GM21423 (cell line): Measurements from ENCODE around the gene OLFML3.
"Not testable (repeated sequence)": the region's sequence is repeated elsewhere in the genome, so short reads cannot be mapped to it uniquely, and the experiment has no call there.

Experiments
- ATAC-seq: cut with Tn5 transposase; IDR thresholded peaks from one replicate; pipeline ENCODE4 v1.9.1; 2021; ENCODE audit warnings: mild to moderate bottlenecking, moderate library complexity; ENCODE audit not compliant: unreplicated experiment

The OLFML3 gene

DNA sequence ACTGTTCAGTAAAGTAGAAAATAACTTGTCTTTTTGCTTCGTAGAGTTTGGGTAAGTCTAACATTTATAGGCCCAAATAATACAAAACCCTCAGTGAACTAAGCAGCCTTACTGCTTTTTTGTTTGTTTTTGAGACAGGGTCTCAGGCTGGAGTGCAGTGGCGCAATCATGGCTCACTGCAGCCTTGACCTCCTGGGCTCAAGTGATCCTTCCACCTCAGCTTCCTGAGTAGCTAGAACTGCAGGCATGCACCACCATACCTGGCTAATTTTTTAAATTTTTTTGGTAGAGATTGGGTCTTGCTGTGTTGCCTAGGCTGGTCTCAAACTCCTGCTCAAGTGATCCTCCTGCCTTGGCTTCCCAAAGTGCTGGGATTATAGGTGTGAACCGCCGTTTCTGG is 31.1 kb upstream of the OLFML3 start:
- ATAC-seq = not testable (repeated sequence)

DNA sequence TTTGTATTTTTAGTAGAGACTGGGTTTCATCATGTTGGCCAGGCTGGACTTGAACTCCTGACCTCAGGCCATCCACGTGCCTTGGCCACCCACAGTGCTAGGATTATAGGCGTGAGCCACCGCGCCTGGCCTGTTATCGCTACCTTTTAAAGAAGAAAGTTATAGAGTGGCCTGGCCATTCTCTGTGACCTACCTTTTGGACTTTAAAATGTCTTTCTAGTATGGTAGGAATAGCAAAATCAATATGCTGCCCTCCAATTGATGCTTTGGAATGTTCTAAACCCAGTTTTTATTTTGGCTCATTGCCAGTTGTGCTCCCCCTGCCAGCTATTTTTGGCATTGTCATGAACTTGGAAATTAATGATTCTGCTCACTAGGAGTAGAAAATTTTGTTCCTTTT is 30.3 kb upstream of the OLFML3 start:
- no peak for ATAC-seq

DNA sequence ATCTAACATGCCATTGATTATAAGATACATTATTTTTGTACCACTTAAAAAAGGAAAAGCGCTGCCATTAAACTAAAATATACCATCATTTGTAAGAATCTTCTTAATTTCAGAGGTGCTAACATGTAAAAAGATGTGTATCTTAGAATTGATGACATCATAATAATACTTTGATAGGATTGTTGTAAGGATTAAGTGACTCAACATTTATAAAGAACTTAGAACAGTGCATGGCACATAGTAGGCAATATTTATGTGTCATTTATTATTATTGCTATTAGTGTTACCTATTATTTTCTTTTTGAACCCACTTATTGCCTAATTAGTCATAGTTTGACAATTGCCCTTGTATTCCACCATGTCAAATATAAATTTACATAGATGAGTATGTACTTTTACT is 28.4 kb upstream of the OLFML3 start:
- ATAC-seq = no peak

DNA sequence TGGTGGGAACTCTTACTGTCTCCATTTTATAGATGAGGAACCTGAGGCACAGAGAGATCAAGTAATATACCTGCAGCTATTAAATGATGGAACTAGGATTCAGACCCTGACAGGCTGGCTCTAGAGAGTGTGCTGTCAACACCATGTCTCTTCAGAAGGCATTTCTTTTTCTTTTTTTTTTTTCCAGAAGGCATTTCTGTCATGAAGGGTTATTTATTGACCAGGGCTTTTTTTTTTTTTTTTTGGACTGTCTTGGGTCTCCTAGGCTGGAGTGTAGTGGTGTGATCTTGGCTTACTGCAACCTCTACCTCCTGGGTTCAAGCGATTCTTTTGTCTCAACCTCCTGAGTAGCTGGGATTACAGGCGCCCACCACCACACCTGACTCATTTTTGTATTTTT is 27.6 kb upstream of the OLFML3 start:
- ATAC-seq = no peak

DNA sequence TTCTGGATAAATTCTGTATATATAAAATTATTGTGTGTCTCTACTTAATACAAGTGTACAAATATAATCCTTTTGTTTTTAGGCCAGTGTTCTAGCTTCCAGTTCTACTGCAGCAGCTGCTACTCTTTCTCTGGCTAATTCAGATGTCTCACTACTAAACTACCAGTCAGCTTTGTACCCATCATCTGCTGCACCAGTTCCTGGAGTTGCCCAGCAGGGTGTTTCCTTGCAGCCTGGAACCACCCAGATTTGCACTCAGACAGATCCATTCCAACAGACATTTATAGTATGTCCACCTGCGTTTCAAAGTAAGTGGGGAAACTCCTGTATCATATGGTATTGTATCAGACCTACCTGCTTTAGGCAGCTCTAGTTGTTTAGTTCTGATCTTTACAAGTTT is 21.3 kb upstream of the OLFML3 start:
- no peak for ATAC-seq

DNA sequence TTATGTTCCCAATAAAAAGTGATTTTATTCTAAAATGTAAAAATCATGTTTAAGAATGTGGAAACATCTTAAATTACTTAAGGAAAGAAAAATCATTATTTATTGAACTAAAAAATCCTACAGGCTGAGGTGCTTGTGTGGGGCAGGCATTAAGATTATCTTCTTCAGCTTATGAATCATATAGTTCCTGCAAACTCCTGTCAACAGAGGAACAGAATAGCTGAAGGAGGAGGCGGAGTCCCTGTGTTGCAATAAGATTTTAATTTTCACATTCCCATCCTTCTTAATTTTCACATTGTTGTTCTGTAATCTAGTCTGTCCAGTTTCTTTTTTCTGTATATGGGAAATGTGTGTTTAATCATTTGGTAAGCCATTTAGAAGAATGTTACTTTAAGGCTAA is 20.6 kb upstream of the OLFML3 start:
- ATAC-seq = no peak

DNA sequence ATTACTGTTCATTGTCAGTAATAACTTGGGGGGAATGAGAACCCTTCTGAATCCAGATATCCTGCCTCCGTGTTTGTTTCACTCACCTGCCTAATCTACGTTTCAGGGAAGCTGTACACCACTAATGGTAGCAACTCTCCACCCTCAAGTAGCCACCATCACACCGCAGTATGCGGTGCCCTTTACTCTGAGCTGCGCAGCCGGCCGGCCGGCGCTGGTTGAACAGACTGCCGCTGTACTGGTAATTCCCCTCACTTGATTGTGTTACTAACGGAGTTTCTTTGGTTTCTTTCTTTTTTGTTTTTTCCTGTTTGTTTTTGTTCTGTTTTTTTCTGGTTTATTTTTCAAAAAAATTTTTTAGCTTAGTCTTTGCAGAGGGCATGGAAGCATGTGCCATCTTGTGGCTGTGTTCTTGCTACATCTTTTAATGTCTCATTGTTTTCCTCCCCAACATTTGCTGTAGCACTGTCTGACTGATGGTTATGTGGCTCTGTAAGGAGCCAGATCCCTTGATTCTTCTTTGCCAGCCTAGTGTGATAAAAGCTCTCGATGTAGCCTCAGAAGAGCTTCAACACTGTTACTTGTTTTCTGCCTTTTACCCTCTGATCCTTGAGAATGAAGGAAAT is 15.9 kb upstream of the OLFML3 start:
- ATAC-seq = no peak

DNA sequence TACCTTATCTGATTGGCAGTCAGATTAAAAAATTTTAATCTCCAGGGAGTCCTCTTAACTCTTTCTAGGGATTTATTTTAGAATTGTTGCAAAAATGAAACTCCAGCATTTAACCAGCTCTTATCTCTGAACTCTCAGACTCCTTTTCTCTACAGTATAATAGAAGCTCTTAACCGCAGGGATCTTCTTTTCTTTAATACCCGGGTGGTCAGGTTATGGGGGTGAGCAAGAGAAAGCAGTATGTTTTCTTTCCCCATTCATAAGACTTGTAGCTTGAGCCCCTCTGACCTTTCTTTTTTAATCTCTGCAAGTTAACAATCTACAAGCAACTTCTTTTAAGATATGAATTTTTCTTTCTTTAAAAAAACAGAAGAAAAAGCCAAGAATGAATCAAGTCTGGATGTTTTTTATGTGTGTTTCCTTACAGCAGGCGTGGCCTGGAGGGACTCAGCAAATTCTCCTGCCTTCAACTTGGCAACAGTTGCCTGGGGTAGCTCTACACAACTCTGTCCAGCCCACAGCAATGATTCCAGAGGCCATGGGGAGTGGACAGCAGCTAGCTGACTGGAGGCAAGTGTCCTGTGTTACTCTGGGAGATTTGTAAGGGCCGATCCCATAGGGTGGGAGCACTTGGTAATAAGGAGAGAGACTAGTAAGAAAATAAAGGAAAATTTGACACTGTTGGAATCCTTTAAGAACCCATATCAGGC is 13.4 kb upstream of the OLFML3 start:
- ATAC-seq = no peak

DNA sequence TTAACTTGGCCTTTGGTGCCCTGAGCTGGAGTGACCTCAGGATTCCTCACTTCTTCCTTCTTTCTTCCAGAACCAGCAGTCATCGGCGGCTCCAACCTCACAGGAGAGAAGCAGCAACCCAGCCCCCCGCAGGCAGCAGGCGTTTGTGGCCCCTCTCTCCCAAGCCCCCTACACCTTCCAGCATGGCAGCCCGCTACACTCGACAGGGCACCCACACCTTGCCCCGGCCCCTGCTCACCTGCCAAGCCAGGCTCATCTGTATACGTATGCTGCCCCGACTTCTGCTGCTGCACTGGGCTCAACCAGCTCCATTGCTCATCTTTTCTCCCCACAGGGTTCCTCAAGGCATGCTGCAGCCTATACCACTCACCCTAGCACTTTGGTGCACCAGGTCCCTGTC is 6.3 kb upstream of the OLFML3 start:
- ATAC-seq = no peak

DNA sequence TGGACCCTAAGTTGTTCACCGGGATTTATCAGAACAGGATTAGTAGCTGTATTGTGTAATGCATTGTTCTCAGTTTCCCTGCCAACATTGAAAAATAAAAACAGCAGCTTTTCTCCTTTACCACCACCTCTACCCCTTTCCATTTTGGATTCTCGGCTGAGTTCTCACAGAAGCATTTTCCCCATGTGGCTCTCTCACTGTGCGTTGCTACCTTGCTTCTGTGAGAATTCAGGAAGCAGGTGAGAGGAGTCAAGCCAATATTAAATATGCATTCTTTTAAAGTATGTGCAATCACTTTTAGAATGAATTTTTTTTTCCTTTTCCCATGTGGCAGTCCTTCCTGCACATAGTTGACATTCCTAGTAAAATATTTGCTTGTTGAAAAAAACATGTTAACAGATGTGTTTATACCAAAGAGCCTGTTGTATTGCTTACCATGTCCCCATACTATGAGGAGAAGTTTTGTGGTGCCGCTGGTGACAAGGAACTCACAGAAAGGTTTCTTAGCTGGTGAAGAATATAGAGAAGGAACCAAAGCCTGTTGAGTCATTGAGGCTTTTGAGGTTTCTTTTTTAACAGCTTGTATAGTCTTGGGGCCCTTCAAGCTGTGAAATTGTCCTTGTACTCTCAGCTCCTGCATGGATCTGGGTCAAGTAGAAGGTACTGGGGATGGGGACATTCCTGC is 3.9 kb upstream of the OLFML3 start:
- ATAC-seq = no peak

DNA sequence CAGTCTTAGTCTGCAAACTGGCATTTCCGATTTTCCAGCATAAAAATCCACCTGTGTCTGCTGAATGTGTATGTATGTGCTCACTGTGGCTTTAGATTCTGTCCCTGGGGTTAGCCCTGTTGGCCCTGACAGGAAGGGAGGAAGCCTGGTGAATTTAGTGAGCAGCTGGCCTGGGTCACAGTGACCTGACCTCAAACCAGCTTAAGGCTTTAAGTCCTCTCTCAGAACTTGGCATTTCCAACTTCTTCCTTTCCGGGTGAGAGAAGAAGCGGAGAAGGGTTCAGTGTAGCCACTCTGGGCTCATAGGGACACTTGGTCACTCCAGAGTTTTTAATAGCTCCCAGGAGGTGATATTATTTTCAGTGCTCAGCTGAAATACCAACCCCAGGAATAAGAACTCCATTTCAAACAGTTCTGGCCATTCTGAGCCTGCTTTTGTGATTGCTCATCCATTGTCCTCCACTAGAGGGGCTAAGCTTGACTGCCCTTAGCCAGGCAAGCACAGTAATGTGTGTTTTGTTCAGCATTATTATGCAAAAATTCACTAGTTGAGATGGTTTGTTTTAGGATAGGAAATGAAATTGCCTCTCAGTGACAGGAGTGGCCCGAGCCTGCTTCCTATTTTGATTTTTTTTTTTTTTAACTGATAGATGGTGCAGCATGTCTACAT is 2.5 kb upstream of the OLFML3 start:
- no peak for ATAC-seq

DNA sequence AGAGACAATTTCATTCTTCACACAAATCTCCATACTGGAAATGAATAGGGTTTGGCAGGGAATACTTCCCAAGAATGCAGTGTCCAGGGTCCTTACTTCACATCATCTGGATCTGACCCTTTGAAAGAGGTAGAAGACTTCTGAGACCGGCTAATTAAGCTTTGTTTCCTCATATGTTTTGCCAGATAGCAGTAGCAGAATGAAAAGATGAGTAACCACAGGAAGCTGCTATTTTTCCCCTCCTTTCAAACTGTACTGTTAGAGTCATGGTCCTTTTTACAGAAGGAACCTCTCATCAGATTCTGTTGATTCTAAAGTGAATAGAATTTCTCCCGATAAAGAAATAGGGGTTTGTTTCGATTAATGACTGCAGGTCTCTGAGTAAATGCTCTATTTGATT is 1.4 kb upstream of the OLFML3 start:
- no peak for ATAC-seq

DNA sequence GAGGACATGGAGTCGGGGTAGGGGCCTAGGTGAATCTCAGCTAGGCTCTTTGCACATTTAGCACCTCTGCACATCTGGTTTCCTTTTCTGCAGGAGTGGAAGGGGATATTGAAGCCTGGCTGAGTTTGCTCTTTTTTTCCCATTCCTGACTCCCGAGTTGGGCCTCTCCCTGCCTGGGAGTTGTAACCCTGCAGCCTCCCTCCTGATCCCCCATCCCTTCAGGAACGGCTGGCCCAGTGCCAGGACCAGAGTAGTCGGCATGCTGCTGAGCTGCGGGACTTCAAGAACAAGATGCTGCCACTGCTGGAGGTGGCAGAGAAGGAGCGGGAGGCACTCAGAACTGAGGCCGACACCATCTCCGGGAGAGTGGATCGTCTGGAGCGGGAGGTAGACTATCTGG is 836 bp downstream of the OLFML3 start:
- no peak for ATAC-seq

DNA sequence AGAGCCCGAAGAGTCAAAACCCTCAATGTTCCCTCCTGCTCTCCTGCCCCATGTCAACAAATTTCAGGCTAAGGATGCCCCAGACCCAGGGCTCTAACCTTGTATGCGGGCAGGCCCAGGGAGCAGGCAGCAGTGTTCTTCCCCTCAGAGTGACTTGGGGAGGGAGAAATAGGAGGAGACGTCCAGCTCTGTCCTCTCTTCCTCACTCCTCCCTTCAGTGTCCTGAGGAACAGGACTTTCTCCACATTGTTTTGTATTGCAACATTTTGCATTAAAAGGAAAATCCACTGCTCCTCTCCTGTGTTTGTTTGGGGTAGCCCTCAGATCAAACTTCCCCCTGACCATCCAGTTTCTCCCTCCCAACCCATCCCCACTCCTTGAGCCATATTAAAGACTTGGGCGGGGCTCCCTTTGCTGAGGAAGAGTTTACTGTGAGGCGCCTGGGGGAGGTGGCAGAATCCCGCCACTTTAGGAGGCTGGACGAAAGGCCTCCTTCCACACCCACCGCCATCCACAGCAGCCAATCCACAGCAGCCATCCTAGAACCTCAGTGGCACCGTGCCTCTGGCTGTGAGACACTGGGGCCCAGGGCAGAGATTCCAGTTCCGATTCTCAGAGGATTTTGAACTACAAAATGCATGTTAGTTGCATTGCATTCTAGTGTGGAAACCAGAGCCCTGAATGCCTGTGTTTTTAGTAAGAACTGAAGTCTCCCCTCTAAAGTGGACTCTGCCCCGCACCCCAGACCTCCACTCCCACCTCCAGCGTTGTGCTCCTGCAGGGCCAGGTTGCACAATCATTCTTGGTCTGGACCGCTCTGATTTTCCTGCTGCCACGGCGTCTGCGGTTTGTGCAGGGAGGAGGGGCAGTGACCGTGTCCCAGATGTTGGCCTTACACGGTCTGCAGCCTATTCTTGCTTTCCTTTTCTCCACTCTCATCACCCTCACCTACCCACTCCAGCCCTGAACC is 3.0 kb downstream of the OLFML3 start:
- ATAC-seq = no peak

DNA sequence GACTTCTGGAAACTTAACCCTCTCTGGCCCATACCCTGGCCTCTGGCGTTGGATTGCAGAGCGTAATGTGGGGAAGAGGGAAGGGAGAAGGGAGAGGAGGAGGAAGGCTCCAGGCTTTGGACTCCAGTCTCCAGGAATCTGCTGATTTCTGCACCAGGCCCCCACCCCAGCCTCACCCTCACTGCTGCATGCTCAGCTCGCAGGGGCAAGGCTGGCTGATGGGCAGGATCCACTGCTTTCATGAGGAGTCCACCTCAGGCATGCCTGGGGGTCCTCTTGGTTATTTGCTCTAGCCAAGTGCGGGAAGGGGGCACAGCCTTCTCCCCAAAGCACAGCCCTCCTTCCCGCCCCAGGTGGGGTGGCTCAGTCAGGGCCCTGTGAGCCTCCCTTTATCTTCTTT is 3.7 kb downstream of the OLFML3 start:
- ATAC-seq = no peak

DNA sequence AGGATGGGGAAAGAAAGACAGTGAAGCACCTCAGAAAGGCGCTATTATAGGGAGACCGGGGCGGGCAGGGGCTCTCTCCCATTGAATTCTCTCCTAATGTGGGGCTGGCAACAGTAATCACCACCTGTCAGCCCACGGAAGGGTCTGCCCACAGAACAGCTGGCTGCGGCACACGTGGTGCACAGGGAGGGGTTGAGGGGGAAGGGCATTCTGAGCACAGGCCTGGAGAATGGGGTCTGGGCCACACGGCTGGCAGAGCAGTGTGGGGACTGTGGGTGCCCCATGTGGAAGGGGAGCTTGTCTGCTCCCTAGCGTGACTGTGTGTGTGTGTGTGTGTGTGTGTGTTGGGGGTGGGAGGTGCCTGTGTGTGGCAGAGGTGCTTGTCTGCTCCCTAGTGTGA is 4.1 kb downstream of the OLFML3 start:
- no peak for ATAC-seq

DNA sequence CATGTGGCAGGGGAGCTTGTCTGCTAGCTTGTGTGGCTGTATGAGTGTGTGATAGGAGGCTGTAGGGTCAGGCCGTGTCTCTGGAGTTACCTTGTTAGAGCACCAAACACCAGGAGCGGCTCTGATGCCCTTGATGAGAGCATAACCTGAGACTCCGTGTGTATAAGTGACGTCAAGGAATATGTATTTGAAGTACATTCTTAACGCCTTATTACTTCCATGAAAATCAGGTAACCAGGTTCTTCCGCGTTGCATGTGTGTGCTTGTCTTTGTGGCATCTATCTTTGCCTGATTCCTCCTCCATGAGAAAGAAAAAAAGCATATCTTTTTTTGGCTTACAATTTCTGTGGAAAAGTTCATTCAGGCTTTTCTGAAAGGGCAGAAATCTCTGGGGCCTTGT is 4.6 kb downstream of the OLFML3 start:
- no peak for ATAC-seq

DNA sequence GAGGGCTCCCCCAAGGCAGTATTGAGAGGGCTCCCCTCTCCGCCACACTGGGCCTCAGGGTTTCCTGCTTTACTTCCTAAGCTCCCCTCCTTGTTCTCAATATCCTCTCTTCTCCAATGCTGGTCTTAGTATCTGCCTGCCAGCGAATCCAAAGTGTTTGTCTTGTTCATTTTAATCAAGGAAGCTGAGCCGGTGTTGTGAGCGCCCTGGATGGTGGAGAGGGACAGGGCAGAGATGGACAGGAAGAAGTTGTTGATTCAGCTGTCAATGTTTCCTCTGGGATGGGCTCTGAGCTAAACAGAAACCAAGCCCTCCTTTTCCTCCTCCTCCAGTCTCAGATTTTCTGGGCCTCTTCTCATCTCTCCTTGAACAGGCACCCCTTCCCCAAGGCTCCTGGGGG is 5.4 kb downstream of the OLFML3 start:
- ATAC-seq = no peak

DNA sequence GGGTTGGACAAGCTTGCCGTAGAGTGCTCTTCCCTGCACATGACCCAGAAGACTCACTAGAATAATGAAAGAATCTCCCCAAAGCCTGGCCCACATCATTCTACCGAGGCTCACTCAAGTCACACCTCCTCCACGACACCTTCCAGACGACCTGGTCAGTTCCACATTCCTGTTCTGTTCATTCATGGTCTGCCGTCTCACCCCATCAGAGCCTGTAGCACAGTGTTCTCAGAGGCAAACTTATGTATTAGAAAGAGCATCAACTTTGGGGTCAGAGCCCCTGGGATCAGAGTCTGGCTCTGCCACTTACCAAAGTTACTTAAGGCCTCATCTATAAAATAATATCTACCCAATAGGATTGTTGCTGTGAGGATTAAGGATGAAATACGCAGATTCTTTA is 7.5 kb downstream of the OLFML3 start:
- no peak for ATAC-seq

DNA sequence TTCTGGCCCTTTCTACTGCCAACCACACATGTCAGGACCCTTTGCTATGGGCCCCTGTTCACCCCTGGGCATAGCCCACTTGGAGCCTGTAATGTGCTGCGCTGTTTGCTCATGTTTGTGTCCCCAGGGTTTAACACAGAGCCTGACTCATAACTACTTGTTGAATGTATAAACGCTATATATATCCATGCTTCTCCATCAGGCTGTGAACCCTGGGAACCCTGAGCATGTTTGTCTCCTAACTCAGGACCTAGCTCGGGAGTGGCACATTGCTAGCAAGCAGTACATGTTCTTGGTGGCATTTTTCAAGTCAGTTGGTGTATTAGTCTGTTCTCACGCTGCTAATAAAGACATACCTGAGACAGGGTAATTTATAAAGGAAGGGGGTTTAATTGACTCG is 8.0 kb downstream of the OLFML3 start:
- ATAC-seq = no peak

DNA sequence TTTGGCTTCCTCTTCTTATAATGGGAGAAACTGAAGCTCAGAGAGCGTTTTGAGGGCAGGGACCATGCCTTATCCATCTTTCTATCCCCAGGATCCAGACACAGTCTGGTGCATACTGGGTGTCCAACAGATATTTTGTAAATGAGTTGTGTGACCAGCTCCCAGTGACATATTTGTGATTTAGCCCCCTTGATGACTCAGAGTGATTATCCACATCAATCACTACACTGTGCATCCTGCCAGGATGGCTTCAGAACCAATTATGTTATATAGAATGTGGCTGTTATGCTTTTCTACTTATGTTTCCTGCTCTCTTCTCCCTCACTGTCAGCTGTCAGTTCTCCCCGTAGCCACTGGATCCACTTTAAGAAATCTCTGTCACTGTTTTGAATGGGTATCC is 11.3 kb downstream of the OLFML3 start:
- ATAC-seq = no peak
